ENCODE results near the gene HMSD. TPM values are rescaled to one million over a fixed set of nuclear protein-coding genes. Genes with fewer than 3 reads are reported as not detected.
A peak's percentile ranks its signal among the peaks of the same experiment; 100 is the strongest.

The HMSD gene, protein sequence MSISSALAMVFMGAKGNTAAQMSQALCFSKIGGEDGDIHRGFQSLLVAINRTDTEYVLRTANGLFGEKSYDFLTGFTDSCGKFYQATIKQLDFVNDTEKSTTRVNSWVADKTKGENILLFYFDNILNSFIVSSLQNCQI
- under 1 TPM in 1 of 4 donors, not detected in 3; 0.34 TPM for total RNA-seq

DNA sequence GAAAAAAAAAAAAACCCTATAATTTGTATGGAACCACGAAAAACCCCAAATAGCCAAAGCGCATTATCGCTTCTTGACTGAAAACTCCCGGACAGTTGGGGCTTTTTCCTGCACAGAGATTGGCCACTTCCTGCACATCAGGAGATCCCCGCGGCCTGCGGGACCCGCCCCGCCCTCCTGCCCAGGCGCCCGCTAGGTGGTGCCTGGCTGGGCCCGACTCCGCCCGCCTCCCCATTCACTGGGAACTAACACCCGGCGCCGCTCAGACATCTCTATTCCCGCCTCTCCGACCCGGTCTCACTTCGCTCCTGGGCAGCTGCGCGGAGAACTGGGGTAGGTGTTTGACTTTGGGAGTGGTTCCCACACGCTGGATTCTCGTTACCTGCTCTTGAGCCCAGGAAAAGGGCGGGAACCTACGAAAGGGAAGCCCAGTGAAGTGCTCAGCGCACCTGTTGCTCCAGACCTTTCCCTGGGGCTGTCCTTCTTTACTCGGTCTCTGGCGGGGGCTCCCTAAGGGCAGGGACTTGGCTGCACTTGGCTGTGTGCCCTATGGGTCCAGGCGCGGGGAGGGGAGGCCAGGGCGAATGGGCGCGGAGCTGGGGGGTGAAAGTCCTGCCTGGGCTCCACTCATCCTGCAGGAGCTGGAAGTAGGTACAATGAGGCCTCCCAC, at the start of gene HMSD:
Gene HMSD (plus strand): TSS at position 234 of the 670 bp plus-strand sequence. CDS start 4,155 bp downstream, outside the sequence.
- Histone ChIP-seq H3K27me3 (no peaks in the 10 kb centered on the region), H3K9me3 (no peaks in the 10 kb centered on the region), H3K4me1 (peaks cover 0 to 10% of the 10 kb centered on the region in 2 donors), H3K27ac (no peak within 1 kb of the TSS), H3K4me3 (replicated peaks in 1 of 3) (peak within 1 kb of the TSS in 2 of 3 donors; percentile 9 to 28), H3K36me3 (no peaks in the 10 kb centered on the region)
- TF ChIP-seq POLR2A (IDR thresholded peaks at IDR 0.05) = no peak
- TF ChIP-seq, protein P1, sequence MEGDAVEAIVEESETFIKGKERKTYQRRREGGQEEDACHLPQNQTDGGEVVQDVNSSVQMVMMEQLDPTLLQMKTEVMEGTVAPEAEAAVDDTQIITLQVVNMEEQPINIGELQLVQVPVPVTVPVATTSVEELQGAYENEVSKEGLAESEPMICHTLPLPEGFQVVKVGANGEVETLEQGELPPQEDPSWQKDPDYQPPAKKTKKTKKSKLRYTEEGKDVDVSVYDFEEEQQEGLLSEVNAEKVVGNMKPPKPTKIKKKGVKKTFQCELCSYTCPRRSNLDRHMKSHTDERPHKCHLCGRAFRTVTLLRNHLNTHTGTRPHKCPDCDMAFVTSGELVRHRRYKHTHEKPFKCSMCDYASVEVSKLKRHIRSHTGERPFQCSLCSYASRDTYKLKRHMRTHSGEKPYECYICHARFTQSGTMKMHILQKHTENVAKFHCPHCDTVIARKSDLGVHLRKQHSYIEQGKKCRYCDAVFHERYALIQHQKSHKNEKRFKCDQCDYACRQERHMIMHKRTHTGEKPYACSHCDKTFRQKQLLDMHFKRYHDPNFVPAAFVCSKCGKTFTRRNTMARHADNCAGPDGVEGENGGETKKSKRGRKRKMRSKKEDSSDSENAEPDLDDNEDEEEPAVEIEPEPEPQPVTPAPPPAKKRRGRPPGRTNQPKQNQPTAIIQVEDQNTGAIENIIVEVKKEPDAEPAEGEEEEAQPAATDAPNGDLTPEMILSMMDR (IDR thresholded peaks at IDR 0.05) = peak in 3 of 6 experiments; percentile 24 to 55 (median 30)
- peak; percentile 54 to 63 for DNase-seq
- intact Hi-C loops (cut with DNase I) = no loop called here
- WGBS, 2 donors = 4 to 5% methylated on average over 30 to 35 of the region's 35 CpGs

DNA sequence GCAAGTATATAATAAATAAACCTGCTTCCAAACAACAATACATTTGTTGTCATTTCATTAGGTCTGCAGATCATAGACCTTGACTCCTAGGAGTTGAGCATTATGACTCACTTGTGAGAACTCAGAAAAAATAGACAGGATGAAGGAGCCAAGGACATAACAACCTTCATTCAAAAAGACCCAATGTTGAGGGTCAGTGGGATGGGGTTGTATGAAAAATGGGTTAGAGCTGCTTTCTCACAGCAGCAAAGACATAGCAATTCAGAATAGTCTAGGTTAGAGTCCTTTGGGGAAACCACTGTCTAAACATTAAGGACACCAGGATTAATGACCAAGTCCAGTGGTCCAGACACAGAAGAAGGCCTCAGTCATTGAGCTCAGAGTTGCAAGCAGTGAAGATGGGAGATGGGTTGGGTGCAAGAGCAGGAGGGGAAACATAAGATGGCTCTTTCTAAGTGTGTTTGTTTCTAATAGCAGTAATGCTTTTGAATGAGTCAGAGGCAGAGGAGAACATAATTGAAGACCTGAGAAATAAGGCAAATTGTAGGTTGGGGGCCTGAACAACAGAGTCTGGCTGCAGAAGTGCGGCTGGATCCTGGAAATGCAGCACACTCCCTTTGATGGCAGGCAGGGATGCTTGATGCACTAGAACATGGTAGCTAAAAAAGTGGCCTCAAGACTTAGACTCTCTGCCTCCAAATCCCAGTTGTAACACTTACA, 45.1 kb upstream of the HMSD start:
- intact Hi-C loops (cut with DNase I) = no loop called here
- H3K27me3 ChIP-seq = no peaks in the 10 kb centered on the region
- H3K4me3 ChIP-seq (replicated peaks in 1 of 3) = no peak overlapping the region
- no peak overlapping the region for H3K27ac ChIP-seq
- H3K9me3 ChIP-seq = no peaks in the 10 kb centered on the region
- no peak for DNase-seq
- no peaks in the 10 kb centered on the region for H3K36me3 ChIP-seq
- WGBS, 2 donors = 87 to 96% methylated on average over 1 of the region's 1 CpG
- TF ChIP-seq, protein P1 (IDR thresholded peaks at IDR 0.05) = no peak
- no peak for TF ChIP-seq POLR2A (IDR thresholded peaks at IDR 0.05)
- no peaks in the 10 kb centered on the region for H3K4me1 ChIP-seq

- 68 to 86% methylated on average over 1 of the region's 1 CpG for WGBS, 2 donors
These were observed 44.4 kb upstream of the HMSD start for GRCh38 chr18:63904694-63905093.

GRCh38 chr18:63905361-63905760, 43.7 kb upstream of the HMSD start:
- TF ChIP-seq POLR2A (IDR thresholded peaks at IDR 0.05) = no peak
- TF ChIP-seq, protein P1 (IDR thresholded peaks at IDR 0.05) = no peak
- no peak for DNase-seq
- Histone ChIP-seq H3K27ac (no peak overlapping the region), H3K27me3 (no peaks in the 10 kb centered on the region), H3K4me3 (replicated peaks in 1 of 3) (no peak overlapping the region), H3K4me1 (no peaks in the 10 kb centered on the region), H3K36me3 (no peaks in the 10 kb centered on the region), H3K9me3 (no peaks in the 10 kb centered on the region)
- intact Hi-C loops (cut with DNase I) = no loop called here
- 88 to 90% methylated on average over 2 of the region's 2 CpGs for WGBS, 2 donors

More at GRCh38 chr18:63904694-63905093, 44.4 kb upstream of the HMSD start:
- Histone ChIP-seq H3K4me1 (no peaks in the 10 kb centered on the region), H3K4me3 (replicated peaks in 1 of 3) (no peak overlapping the region), H3K9me3 (no peaks in the 10 kb centered on the region), H3K27me3 (no peaks in the 10 kb centered on the region), H3K27ac (no peak overlapping the region), H3K36me3 (no peaks in the 10 kb centered on the region)
- TF ChIP-seq, protein P1 (IDR thresholded peaks at IDR 0.05) = no peak
- TF ChIP-seq POLR2A (IDR thresholded peaks at IDR 0.05) = no peak
- intact Hi-C loops (cut with DNase I) = no loop called here
- DNase-seq = no peak

DNA sequence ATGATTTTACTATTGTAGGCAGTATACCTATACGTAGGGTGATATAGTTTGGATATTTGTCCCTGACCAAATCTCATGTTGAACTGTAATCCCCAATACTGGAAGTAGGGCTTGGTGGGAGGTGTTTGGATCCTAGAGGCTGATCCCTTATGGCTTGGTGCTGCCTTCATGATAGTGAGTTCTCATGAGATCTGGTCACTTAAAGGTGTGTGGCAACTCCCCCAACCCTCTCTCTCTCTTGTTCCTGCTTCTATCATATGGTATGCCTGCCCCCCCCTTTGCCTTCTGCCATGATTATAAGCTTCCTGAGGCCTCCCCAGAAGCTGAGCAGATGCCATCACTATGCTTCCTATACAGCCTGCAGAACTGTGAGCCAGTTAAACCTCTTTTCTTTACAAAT, 43.0 kb upstream of the HMSD start:
- intact Hi-C loops (cut with DNase I) = no loop called here
- DNase-seq = no peak

More for the DNA sequence above, 43.0 kb upstream of the HMSD start:
- 87 to 91% methylated on average over 1 of the region's 1 CpG for WGBS, 2 donors
- H3K36me3 ChIP-seq = no peaks in the 10 kb centered on the region
- no peak for TF ChIP-seq POLR2A (IDR thresholded peaks at IDR 0.05)
- TF ChIP-seq, protein P1 (IDR thresholded peaks at IDR 0.05) = no peak
- no peak overlapping the region for H3K4me3 ChIP-seq (replicated peaks in 1 of 3)
- no peaks in the 10 kb centered on the region for H3K27me3 ChIP-seq
- no peaks in the 10 kb centered on the region for H3K4me1 ChIP-seq
- H3K9me3 ChIP-seq = no peaks in the 10 kb centered on the region
- no peak overlapping the region for H3K27ac ChIP-seq
